Measurements from ENCODE around the gene BANP. TPM values are rescaled to one million over a fixed set of nuclear protein-coding genes. Genes with fewer than 3 reads are reported as not detected.
"Not testable (repeated sequence)": the region's sequence is repeated elsewhere in the genome, so short reads cannot be mapped to it uniquely, and the experiment has no call there.

BANP gene
- total RNA-seq, 1 donor from 2014 or later: 17.6 TPM

DNA sequence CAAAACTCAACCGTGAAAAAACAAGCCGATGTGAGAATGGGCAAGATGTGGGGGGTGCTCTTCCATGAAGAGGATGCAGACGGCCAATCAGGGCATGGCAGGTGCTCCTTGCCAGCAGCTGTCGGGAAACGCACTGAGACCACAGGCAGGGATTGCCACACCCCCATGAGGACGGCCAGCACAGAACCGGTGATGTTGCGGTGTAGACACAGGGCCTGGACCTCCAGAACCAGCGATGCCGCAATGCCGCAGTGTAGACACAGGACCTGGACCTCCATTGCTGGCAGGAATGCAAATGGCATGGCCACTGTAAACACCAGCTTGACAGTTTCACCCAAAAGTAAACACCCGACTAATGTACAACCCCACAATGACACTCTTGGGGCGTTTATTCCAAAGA is 164.9 kb downstream of the BANP start:
- TF ChIP-seq, protein P1, sequence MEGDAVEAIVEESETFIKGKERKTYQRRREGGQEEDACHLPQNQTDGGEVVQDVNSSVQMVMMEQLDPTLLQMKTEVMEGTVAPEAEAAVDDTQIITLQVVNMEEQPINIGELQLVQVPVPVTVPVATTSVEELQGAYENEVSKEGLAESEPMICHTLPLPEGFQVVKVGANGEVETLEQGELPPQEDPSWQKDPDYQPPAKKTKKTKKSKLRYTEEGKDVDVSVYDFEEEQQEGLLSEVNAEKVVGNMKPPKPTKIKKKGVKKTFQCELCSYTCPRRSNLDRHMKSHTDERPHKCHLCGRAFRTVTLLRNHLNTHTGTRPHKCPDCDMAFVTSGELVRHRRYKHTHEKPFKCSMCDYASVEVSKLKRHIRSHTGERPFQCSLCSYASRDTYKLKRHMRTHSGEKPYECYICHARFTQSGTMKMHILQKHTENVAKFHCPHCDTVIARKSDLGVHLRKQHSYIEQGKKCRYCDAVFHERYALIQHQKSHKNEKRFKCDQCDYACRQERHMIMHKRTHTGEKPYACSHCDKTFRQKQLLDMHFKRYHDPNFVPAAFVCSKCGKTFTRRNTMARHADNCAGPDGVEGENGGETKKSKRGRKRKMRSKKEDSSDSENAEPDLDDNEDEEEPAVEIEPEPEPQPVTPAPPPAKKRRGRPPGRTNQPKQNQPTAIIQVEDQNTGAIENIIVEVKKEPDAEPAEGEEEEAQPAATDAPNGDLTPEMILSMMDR (conservative IDR thresholded peaks at IDR 0.05; ENCODE audit: low read depth, low read length): no peak
- H3K4me3 ChIP-seq (ENCODE audit: low read depth, low read length): no peak overlapping the region
- no peak for DNase-seq (ENCODE audit: low read depth)

GRCh38 chr16:88117476-88117868 is 166.2 kb downstream of the BANP start:
- DNase-seq (ENCODE audit: low read depth): no peak
- no peak overlapping the region for H3K4me3 ChIP-seq (ENCODE audit: low read depth, low read length)
- TF ChIP-seq, protein P1 (conservative IDR thresholded peaks at IDR 0.05; ENCODE audit: low read depth, low read length): no peak

DNA sequence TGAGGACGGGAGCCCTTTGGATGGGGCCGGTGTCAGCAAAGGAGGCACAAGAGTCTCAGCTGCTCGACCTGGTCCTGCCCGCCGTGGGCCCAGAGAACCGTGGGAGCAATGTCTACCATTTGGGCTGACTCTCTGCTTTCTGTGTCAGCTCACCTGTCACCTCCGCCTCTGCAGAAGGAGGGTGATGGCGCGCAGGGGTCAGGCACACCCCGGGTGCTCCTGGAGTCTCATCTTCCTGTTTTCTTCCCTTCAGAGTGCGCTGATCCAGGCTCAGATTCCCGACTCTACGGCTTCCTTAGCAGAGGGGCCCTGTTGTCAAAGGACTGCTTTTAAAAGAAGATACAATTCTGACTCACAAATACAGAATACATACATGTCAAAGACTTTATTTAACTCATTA is 167.1 kb downstream of the BANP start:
- TF ChIP-seq, protein P1 (conservative IDR thresholded peaks at IDR 0.05; ENCODE audit: low read depth, low read length): no peak
- no peak overlapping the region for H3K4me3 ChIP-seq (ENCODE audit: low read depth, low read length)
- DNase-seq (ENCODE audit: low read depth): no peak

DNA sequence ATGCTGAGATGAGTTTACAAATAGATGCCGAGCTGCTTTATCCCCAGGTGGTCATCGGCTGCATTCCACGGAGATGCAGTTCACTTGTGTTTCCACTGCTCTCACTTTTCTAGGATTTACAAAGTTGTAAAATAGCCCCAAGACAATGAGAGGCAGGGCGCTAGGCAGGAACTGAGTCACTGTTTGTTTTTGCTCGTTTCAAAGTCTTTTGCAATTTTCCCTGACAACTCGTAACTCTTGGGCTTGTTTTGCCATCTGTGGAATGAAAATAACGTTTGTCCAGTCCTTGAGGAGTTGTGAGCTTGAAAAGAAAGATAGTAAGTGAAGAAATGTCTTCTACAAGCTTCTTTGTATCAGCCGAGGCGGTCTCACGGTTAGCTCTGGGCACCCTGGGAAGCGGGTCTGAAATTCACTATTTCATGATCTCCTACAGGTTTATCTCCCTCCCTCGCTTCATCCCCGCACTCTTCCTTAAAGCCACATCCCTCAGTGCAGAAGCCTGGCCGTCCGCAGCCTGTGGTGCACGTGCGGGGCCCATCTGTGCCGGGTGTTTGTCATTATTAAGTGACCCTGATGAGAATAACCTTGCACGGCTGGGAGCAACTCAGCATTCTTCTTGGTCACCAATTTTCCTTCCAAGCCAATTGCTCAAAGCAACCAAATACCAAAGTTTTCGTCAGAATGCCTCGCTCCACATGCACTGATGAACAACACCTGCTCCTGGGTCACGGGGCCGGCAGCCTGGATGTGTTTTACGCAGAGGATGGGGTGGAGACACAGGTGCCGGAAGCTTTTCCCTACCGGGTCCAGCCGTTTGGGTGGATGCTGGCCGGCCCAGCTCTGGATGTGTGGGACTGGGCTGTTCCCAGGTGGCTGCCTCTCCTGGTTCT is 167.9 kb downstream of the BANP start:
- H3K4me3 ChIP-seq (ENCODE audit: low read depth, low read length): not testable (repeated sequence)
- peak; percentile 62 for DNase-seq (ENCODE audit: low read depth)

DNA sequence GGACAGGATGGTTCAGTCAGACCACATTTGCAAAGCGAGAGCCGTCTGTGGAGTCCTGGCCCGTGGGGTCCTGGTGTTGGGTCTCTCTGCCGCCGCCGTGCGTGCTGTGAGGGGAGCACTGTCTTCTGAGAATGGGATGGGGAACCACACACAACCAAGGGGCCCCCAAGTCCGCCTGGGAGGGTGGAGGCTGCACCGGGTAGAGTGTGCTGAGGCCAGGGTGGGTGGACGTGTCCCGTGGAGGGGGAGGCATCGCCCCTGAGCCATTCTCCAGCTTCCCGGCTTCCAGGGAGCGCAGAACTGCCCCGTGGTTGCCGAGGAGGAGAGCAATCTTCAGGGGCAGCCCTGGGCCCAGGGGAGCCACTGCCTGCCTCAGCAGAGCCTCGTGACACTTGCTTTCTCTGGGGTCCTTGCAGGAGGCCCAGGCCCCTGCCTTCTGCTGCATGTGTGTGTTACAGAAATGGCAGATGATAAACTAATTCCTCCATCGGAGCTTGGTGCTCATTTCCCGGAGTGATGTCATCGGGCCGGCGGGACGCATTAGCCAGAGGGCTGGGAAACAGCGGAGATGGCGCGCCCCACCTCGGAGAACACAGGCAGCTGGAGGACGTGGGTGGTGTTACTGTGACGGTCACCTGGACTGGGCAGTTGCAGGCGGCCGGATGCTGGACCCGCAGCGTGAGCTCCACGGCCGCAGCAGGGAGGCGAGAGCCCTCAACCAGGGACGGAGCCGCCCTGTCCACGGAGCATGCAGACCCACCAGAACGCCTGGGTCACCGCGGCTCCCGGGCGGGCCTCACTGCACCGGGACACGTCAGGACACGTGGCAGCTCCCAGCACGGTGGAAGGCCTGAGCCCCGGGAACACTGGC is 168.9 kb downstream of the BANP start:
- H3K4me3 ChIP-seq (ENCODE audit: low read depth, low read length); DNase-seq (ENCODE audit: low read depth): not testable (repeated sequence)

GRCh38 chr16:88120812-88121211 is 169.6 kb downstream of the BANP start:
- no peak for DNase-seq (ENCODE audit: low read depth)
- TF ChIP-seq, protein P1 (conservative IDR thresholded peaks at IDR 0.05; ENCODE audit: low read depth, low read length): no peak

GRCh38 chr16:88121391-88121790 is 170.2 kb downstream of the BANP start:
- H3K4me3 ChIP-seq (ENCODE audit: low read depth, low read length); DNase-seq (ENCODE audit: low read depth): not testable (repeated sequence)

More at GRCh38 chr16:88120812-88121211, 169.6 kb downstream of the BANP start:
- no peak overlapping the region for H3K4me3 ChIP-seq (ENCODE audit: low read depth, low read length)

DNA sequence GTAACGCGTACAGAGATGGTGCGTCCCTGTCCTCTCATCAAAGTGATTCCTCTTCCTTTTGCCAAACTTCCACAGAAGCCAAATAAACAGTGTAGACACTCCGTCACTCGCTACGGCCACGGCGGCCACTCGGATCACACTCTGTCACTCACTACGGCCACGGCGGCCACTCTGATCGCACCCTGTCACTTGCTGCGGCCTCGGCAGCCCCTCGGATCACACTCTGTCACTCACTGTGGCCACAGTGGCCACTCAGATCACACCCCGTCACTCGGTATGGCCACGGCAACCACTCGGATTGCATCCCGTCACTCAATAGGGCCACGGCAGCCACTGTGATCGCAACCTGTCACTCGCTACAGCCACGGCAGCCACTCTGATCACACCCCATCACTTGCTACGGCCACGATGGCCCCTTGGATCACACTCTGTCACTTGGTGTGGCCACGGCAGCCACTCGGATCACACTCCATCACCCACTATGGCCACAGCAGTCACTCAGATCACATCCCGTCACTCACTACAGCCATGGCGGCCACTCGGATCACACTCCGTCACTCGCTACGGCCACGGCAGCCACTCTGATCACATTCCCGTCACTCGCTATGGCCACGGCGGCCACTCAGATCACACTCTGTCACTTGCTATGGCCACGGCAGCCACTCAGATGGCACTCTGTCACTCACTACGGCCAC is 170.8 kb downstream of the BANP start:
- TF ChIP-seq, protein P1 (conservative IDR thresholded peaks at IDR 0.05; ENCODE audit: low read depth, low read length): no peak
- no peak for DNase-seq (ENCODE audit: low read depth)
- H3K4me3 ChIP-seq (ENCODE audit: low read depth, low read length): no peak overlapping the region

All from epithelial cell of proximal tubule (primary cell).